ENCODE measurements around the gene FILIP1. TPM values are rescaled to one million over a fixed set of nuclear protein-coding genes. Genes with fewer than 3 reads are reported as not detected.

Gene FILIP1
- total and polyA plus RNA-seq, 8 donors = 0.31 to 29.8 (median 5.7) TPM

GRCh38 chr6:75257343-75258087, 236.1 kb downstream of the FILIP1 start:
- Histone ChIP-seq H3K27ac (no peak overlapping the region), H3K4me3 (no peak overlapping the region), H3K9me3 (no peaks in the 10 kb centered on the region), H3K27me3 (no peaks in the 10 kb centered on the region), H3K36me3 (peaks cover 5 to 93% (median 85%) of the 10 kb centered on the region in 4 donors), H3K4me1 (peaks cover 0 to under 1% (median 0%) of the 10 kb centered on the region in 4 donors)
- intact Hi-C loops (cut with DNase I; ENCODE audit: low total_unique reads) = no loop called here
- no peak for DNase-seq
- TF ChIP-seq CTCF (IDR thresholded peaks at IDR 0.05) (no peak), POLR2A (IDR thresholded peaks at IDR 0.05) (no peak), EP300 (IDR thresholded peaks at IDR 0.05) (no peak), POLR2AphosphoS5 (IDR thresholded peaks at IDR 0.05) (no peak)
- 93 to 100% (median 100%) methylated on average over 1 of the region's 1 CpG for WGBS, 5 donors

- DNase-seq = no peak
- intact Hi-C loops (cut with DNase I; ENCODE audit: low total_unique reads) = no loop called here
Observed at GRCh38 chr6:75250552-75250951, 243.0 kb downstream of the FILIP1 start.

GRCh38 chr6:75249837-75250236, 243.8 kb downstream of the FILIP1 start:
- Histone ChIP-seq H3K4me3 (no peak overlapping the region), H3K27me3 (no peaks in the 10 kb centered on the region), H3K36me3 (peaks cover 0 to 17% (median 13%) of the 10 kb centered on the region in 4 donors), H3K27ac (no peak overlapping the region), H3K4me1 (peaks cover 0 to under 1% (median 0%) of the 10 kb centered on the region in 4 donors), H3K9me3 (no peaks in the 10 kb centered on the region)
- intact Hi-C loops (cut with DNase I; ENCODE audit: low total_unique reads) = no loop called here
- no peak for DNase-seq
- TF ChIP-seq CTCF (IDR thresholded peaks at IDR 0.05) = no peak
- no peak for TF ChIP-seq EP300 (IDR thresholded peaks at IDR 0.05)
- no peak for TF ChIP-seq POLR2AphosphoS5 (IDR thresholded peaks at IDR 0.05)
- TF ChIP-seq POLR2A (IDR thresholded peaks at IDR 0.05) = no peak

More at GRCh38 chr6:75250552-75250951, 243.0 kb downstream of the FILIP1 start:
- H3K36me3 ChIP-seq = peaks cover 0 to 25% (median 20%) of the 10 kb centered on the region in 4 donors
- TF ChIP-seq POLR2A (IDR thresholded peaks at IDR 0.05) (no peak), POLR2AphosphoS5 (IDR thresholded peaks at IDR 0.05) (no peak), CTCF (IDR thresholded peaks at IDR 0.05) (no peak), EP300 (IDR thresholded peaks at IDR 0.05) (no peak)
- no peaks in the 10 kb centered on the region for H3K27me3 ChIP-seq
- H3K9me3 ChIP-seq = no peaks in the 10 kb centered on the region
- no peak overlapping the region for H3K4me3 ChIP-seq
- 60 to 76% (median 68%) methylated on average over 2 of the region's 2 CpGs for WGBS, 5 donors
- no peak overlapping the region for H3K27ac ChIP-seq
- H3K4me1 ChIP-seq = no peaks in the 10 kb centered on the region

GRCh38 chr6:75246386-75246785, 247.2 kb downstream of the FILIP1 start:
- intact Hi-C loops (cut with DNase I; ENCODE audit: low total_unique reads) = no loop called here
- no peaks in the 10 kb centered on the region for H3K36me3 ChIP-seq

More at GRCh38 chr6:75246386-75246785, 247.2 kb downstream of the FILIP1 start:
- H3K4me3 ChIP-seq = no peak overlapping the region
- TF ChIP-seq POLR2AphosphoS5 (IDR thresholded peaks at IDR 0.05) (no peak), EP300 (IDR thresholded peaks at IDR 0.05) (no peak), POLR2A (IDR thresholded peaks at IDR 0.05) (no peak), CTCF (IDR thresholded peaks at IDR 0.05) (no peak)
- no peak overlapping the region for H3K27ac ChIP-seq
- DNase-seq = no peak
- peaks cover 4 to 24% (median 19%) of the 10 kb centered on the region in 4 donors for H3K4me1 ChIP-seq
- WGBS, 5 donors = 32 to 59% (median 41%) methylated on average over 2 of the region's 2 CpGs
- no peaks in the 10 kb centered on the region for H3K9me3 ChIP-seq
- H3K27me3 ChIP-seq = no peaks in the 10 kb centered on the region

Measured in stomach (tissue), 9 donors.